ENCODE data around the gene TAP2. TPM values are rescaled to one million over a fixed set of nuclear protein-coding genes. Genes with fewer than 3 reads are reported as not detected.
A peak's percentile ranks its signal among the peaks of the same experiment; 100 is the strongest.

TAP2 gene
- total and polyA plus RNA-seq, 8 donors = 5.0 to 23.1 (median 12.2) TPM

GRCh38 chr6:32842690-32843089, 4.2 kb upstream of the TAP2 start:
- Histone ChIP-seq H3K27me3 (no peaks in the 10 kb centered on the region), H3K9me3 (no peaks in the 10 kb centered on the region), H3K27ac (no peak overlapping the region), H3K36me3 (peaks cover 6 to 7% (median 7%) of the 10 kb centered on the region in 3 donors), H3K4me1 (peaks cover 0 to under 1% (median 0%) of the 10 kb centered on the region in 3 donors), H3K4me3 (peak overlapping the region in 1 of 4 donors; percentile 70)
- intact Hi-C loops (cut with DNase I) = no loop called here
- ATAC-seq (no peak), FAIRE-seq (no peak), DNase-seq (no peak)
- no peak for TF ChIP-seq CTCF (IDR thresholded peaks at IDR 0.05)
- WGBS, 2 donors = 87 to 90% methylated on average over 8 of the region's 8 CpGs

GRCh38 chr6:32842021-32842650, 3.6 kb upstream of the TAP2 start:
- H3K27me3 ChIP-seq = no peaks in the 10 kb centered on the region
- ATAC-seq (no peak), DNase-seq (no peak), FAIRE-seq (no peak)
- 91 to 92% methylated on average over 6 of the region's 6 CpGs for WGBS, 2 donors
- H3K4me1 ChIP-seq = peaks cover 0 to 3% (median 0%) of the 10 kb centered on the region in 3 donors
- H3K36me3 ChIP-seq = peaks cover 4% of the 10 kb centered on the region in 3 donors
- no peaks in the 10 kb centered on the region for H3K9me3 ChIP-seq
- no peak overlapping the region for H3K4me3 ChIP-seq
- no peak overlapping the region for H3K27ac ChIP-seq
- no peak for TF ChIP-seq CTCF (IDR thresholded peaks at IDR 0.05)
- intact Hi-C loops (cut with DNase I) = no loop called here

- FAIRE-seq (no peak), DNase-seq (no peak), ATAC-seq (no peak)
- no peaks in the 10 kb centered on the region for H3K36me3 ChIP-seq
- 82 to 83% methylated on average over 9 of the region's 9 CpGs for WGBS, 2 donors
- no peak for TF ChIP-seq CTCF (IDR thresholded peaks at IDR 0.05)
- intact Hi-C loops (cut with DNase I) = no loop called here
- H3K27me3 ChIP-seq = no peaks in the 10 kb centered on the region
- no peak overlapping the region for H3K27ac ChIP-seq
- peaks cover 0 to 3% (median 0%) of the 10 kb centered on the region in 3 donors for H3K4me1 ChIP-seq
- no peak overlapping the region for H3K4me3 ChIP-seq
- H3K9me3 ChIP-seq = no peaks in the 10 kb centered on the region
Measured at GRCh38 chr6:32840604-32841246, 2.2 kb upstream of the TAP2 start.

GRCh38 chr6:32839356-32839755, 817 bp upstream of the TAP2 start:
- FAIRE-seq (no peak), ATAC-seq (no peak), DNase-seq (no peak)
- Histone ChIP-seq H3K4me3 (no peak overlapping the region), H3K4me1 (peaks cover 0 to 3% (median 0%) of the 10 kb centered on the region in 3 donors), H3K27me3 (no peaks in the 10 kb centered on the region), H3K36me3 (no peaks in the 10 kb centered on the region), H3K27ac (peak overlapping the region in 2 of 4 donors; percentile 87 to 89), H3K9me3 (no peaks in the 10 kb centered on the region)
- WGBS, 2 donors = 79 to 80% methylated on average over 15 of the region's 15 CpGs
- intact Hi-C loops (cut with DNase I) = no loop called here
- TF ChIP-seq CTCF (IDR thresholded peaks at IDR 0.05) = no peak

GRCh38 chr6:32837651-32838113, 857 bp downstream of the TAP2 start:
- TF ChIP-seq CTCF (IDR thresholded peaks at IDR 0.05) = no peak
- Histone ChIP-seq H3K4me1 (peaks cover 0 to 3% (median 0%) of the 10 kb centered on the region in 3 donors), H3K9me3 (no peaks in the 10 kb centered on the region), H3K36me3 (no peaks in the 10 kb centered on the region), H3K27me3 (no peaks in the 10 kb centered on the region), H3K27ac (peak overlapping the region; percentile 80 to 89 (median 86)), H3K4me3 (peak overlapping the region; percentile 71 to 84 (median 78))
- FAIRE-seq = no peak
- ATAC-seq = peak in 1 of 4 donors; percentile 1
- DNase-seq = peak in 1 of 6 donors; percentile 59
- intact Hi-C loops (cut with DNase I) = no loop called here
- 34 to 40% methylated on average over 12 of the region's 12 CpGs for WGBS, 2 donors

All from pancreas (tissue), 10 donors.